Measurements from ENCODE around the gene TSPYL1. TPM values are rescaled to one million over a fixed set of nuclear protein-coding genes. Genes with fewer than 3 reads are reported as not detected.

Gene TSPYL1
- polyA plus RNA-seq, 4 donors = 90.7 to 105 (median 102) TPM

Other genes with a start within 250 kb of the TSPYL1 start
- 1 to 10 TPM; 4.1 to 5.6 (median 4.6) TPM for gene FRK, start 219.0 kb downstream of the TSPYL1 start, polyA plus RNA-seq (ENCODE audit: insufficient read length in 4 of 4)
- 10 to 100 TPM; 37.4 to 46.4 (median 45.4) TPM for gene NT5DC1, start 179.1 kb downstream of the TSPYL1 start, polyA plus RNA-seq (ENCODE audit: insufficient read length in 4 of 4)
- under 1 TPM; 0.29 to 0.68 (median 0.43) TPM for gene COL10A1, start 153.8 kb downstream of the TSPYL1 start, polyA plus RNA-seq (ENCODE audit: insufficient read length in 4 of 4)
- 10 to 100 TPM; 53.5 to 62.3 (median 58.5) TPM for gene TSPYL4, start 25.9 kb downstream of the TSPYL1 start, polyA plus RNA-seq (ENCODE audit: insufficient read length in 4 of 4)
- gene DSE, start 91.0 kb upstream of the TSPYL1 start, polyA plus RNA-seq (ENCODE audit: insufficient read length in 4 of 4) = 10 to 100 TPM; 43.0 to 46.2 (median 43.7) TPM
- 1 to 10 TPM; 3.4 to 5.7 (median 3.8) TPM for gene CALHM6, start 181.4 kb upstream of the TSPYL1 start, polyA plus RNA-seq (ENCODE audit: insufficient read length in 4 of 4)
- 1 to 10 TPM; 2.1 to 3.2 (median 2.7) TPM for gene CALHM5, start 231.7 kb upstream of the TSPYL1 start, polyA plus RNA-seq (ENCODE audit: insufficient read length in 4 of 4)

Measured in left renal cortex interstitium (tissue), 4 donors.